WTC11 (cell line): Measurements from ENCODE around the gene SARDH.

Experiments used
- NR2C2 ChIP-seq: sonication (generic); formaldehyde crosslinking; IDR thresholded peaks from 2 replicates; pipeline ENCODE4 v1.8.0; 2022; ENCODE audit warnings: mild to moderate bottlenecking, missing genetic modification reagents
- NR3C1 ChIP-seq: sonication (generic); formaldehyde crosslinking; conservative IDR thresholded peaks from 2 replicates; pipeline ENCODE4 v1.8.1; 2023; ENCODE audit warnings: low read depth, mild to moderate bottlenecking, missing genetic modification reagents
- TF ChIP-seq, protein P1 (sequence below): fragments of 200-600 bp; IDR thresholded peaks from 2 replicates; pipeline ENCODE4 v1.8.0; 2022; ENCODE audit warnings: antibody characterized with exemption
- TF ChIP-seq, protein P2 (sequence below): sonication (generic); formaldehyde crosslinking; IDR thresholded peaks from 2 replicates; pipeline ENCODE4 v1.8.0; 2022; ENCODE audit warnings: mild to moderate bottlenecking, missing genetic modification reagents
- TF ChIP-seq, protein P3 (sequence below): sonication (generic); formaldehyde crosslinking; IDR thresholded peaks from 2 replicates; pipeline ENCODE4 v1.8.1; 2023; ENCODE audit warnings: mild to moderate bottlenecking, missing genetic modification reagents, moderate library complexity

DNA sequence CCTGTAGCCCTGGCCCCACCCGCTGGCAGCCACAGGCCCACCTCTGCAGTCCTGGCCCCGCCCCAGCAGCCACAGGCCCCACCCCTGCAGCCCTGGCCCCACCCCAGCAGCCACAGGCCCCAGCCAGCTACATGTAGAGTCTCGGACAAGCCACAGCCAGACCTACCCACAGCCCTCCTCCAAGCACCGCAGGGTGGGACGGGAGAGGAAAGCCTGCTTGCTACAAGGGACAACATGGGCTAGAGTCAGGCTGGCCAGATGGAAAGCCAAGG is 49.5 kb upstream of the SARDH start:
- TF ChIP-seq NR2C2 (CRISPR knock-in tag) (no peak), NR3C1 (CRISPR knock-in tag) (no peak)
- TF ChIP-seq, protein P1, sequence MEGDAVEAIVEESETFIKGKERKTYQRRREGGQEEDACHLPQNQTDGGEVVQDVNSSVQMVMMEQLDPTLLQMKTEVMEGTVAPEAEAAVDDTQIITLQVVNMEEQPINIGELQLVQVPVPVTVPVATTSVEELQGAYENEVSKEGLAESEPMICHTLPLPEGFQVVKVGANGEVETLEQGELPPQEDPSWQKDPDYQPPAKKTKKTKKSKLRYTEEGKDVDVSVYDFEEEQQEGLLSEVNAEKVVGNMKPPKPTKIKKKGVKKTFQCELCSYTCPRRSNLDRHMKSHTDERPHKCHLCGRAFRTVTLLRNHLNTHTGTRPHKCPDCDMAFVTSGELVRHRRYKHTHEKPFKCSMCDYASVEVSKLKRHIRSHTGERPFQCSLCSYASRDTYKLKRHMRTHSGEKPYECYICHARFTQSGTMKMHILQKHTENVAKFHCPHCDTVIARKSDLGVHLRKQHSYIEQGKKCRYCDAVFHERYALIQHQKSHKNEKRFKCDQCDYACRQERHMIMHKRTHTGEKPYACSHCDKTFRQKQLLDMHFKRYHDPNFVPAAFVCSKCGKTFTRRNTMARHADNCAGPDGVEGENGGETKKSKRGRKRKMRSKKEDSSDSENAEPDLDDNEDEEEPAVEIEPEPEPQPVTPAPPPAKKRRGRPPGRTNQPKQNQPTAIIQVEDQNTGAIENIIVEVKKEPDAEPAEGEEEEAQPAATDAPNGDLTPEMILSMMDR: no peak
- TF ChIP-seq, protein P2, sequence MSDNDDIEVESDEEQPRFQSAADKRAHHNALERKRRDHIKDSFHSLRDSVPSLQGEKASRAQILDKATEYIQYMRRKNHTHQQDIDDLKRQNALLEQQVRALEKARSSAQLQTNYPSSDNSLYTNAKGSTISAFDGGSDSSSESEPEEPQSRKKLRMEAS: no peak
- TF ChIP-seq, protein P3, sequence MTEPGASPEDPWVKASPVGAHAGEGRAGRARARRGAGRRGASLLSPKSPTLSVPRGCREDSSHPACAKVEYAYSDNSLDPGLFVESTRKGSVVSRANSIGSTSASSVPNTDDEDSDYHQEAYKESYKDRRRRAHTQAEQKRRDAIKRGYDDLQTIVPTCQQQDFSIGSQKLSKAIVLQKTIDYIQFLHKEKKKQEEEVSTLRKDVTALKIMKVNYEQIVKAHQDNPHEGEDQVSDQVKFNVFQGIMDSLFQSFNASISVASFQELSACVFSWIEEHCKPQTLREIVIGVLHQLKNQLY (CRISPR knock-in tag): no peak
